ENCODE data around the gene PTCRA.

DNA sequence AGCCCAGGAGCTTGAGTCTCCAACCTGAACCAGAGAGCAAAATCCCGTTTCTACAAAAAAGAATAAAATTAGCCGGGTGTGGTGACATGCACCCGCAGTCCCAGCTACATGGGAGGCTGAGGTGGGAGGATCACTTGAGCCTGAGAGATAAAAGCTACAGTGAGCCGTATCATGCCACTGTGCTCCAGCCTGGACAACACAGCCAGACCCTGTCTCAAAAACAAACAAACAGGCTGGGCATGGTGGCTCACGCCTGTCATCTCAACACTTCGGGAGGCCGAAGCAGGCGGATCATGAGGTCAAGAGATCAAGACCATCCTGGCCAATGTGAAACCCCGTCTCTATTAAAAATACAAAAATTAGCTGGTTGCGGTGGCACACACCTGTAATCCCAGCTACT, 11.4 kb upstream of the PTCRA start:
- no peak for TF ChIP-seq EP300 (IDR thresholded peaks at IDR 0.05)
- TF ChIP-seq, protein P1, sequence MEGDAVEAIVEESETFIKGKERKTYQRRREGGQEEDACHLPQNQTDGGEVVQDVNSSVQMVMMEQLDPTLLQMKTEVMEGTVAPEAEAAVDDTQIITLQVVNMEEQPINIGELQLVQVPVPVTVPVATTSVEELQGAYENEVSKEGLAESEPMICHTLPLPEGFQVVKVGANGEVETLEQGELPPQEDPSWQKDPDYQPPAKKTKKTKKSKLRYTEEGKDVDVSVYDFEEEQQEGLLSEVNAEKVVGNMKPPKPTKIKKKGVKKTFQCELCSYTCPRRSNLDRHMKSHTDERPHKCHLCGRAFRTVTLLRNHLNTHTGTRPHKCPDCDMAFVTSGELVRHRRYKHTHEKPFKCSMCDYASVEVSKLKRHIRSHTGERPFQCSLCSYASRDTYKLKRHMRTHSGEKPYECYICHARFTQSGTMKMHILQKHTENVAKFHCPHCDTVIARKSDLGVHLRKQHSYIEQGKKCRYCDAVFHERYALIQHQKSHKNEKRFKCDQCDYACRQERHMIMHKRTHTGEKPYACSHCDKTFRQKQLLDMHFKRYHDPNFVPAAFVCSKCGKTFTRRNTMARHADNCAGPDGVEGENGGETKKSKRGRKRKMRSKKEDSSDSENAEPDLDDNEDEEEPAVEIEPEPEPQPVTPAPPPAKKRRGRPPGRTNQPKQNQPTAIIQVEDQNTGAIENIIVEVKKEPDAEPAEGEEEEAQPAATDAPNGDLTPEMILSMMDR (IDR thresholded peaks at IDR 0.05): no peak
- no peak for TF ChIP-seq POLR2AphosphoS5 (IDR thresholded peaks at IDR 0.05)

All from suprapubic skin (tissue), 4 donors.